Natural killer cell (primary cell): Measurements from ENCODE around the gene CHD1L. TPM values are rescaled to one million over a fixed set of nuclear protein-coding genes. Genes with fewer than 3 reads are reported as not detected.

Experiments used
- ATAC-seq, 3 donors: fragments of 150-1000 bp in 2 of 3; fragments of 200-7000 bp in 1 of 3; cut with Tn5 transposase; 1 replicate in 1 of 3; 2 replicates in 2 of 3; pipeline ENCODE4 v1.10.0; 2021; ENCODE audit warnings: mild to moderate bottlenecking in 2 of 3, moderate library complexity in 2 of 3
- DNase-seq, 2 donors: peaks; one replicate each; pipeline versions ENCODE4 v3.0.0 to v3.0.0-alpha.2; 2013 to 2021; ENCODE audit warnings: mixed read lengths in 1 of 2
- H3K27ac ChIP-seq: one replicate; pipeline ENCODE4 v1.5.1; 2013; ENCODE audit warnings: mild to moderate bottlenecking, low read length
- H3K27me3 ChIP-seq: one replicate; pipeline ENCODE4 v1.6.1; 2013; ENCODE audit warnings: low read length; ENCODE audit not compliant: control insufficient read depth, insufficient read depth
- H3K36me3 ChIP-seq: one replicate; pipeline ENCODE4 v1.6.1; 2013; ENCODE audit warnings: low read length; ENCODE audit not compliant: control insufficient read depth, insufficient read depth
- H3K4me1 ChIP-seq: one replicate; pipeline ENCODE4 v1.6.1; 2013; ENCODE audit warnings: low read length; ENCODE audit not compliant: control insufficient read depth, insufficient read depth
- H3K4me3 ChIP-seq: one replicate; pipeline ENCODE4 v1.5.1; 2013; ENCODE audit warnings: low read length
- H3K9me3 ChIP-seq: one replicate; pipeline ENCODE4 v1.6.1; 2013; ENCODE audit warnings: low read length; ENCODE audit not compliant: control insufficient read depth, insufficient read depth
- H3K27ac Mint-ChIP-seq, 2 donors: one replicate each; pipeline ENCODE4 v1.8.0; 2022; ENCODE audit warnings: mild to moderate bottlenecking in 2 of 2, mixed read lengths in 2 of 2, moderate library complexity in 1 of 2
- H3K27me3 Mint-ChIP-seq, 2 donors: one replicate each; pipeline ENCODE4 v1.8.0; 2022; ENCODE audit warnings: low read depth in 2 of 2, mixed read lengths in 2 of 2
- H3K36me3 Mint-ChIP-seq: one replicate; pipeline ENCODE4 v1.8.0; 2022; ENCODE audit warnings: mixed read lengths
- H3K4me1 Mint-ChIP-seq, 2 donors: one replicate each; pipeline ENCODE4 v1.8.0; 2022; ENCODE audit warnings: mixed read lengths in 2 of 2
- H3K4me3 Mint-ChIP-seq: one replicate; pipeline ENCODE4 v1.8.0; 2022; ENCODE audit warnings: mild to moderate bottlenecking, moderate library complexity, mixed read lengths
- H3K9me3 Mint-ChIP-seq, 2 donors: one replicate each; pipeline ENCODE4 v1.8.0; 2022; ENCODE audit warnings: mixed read lengths in 2 of 2
- WGBS: methylation state at CpG from one replicate; pipeline ENCODE4 v1.1.7; 2013; ENCODE audit warnings: missing lambda C conversion rate; ENCODE audit not compliant: insufficient coverage; 5-methylcytosine and 5-hydroxymethylcytosine counted together
- intact Hi-C: fragments of 100-400 bp; cut with micrococcal nuclease; formaldehyde crosslinking; loops from one replicate; pipeline ENCODE4 v1.14.2; 2022
- total RNA-seq, 4 donors: library from RNA; stranded (reverse); fragments of 120-200 nt in 1 of 4; gene quantifications; one replicate each; pipeline versions ENCODE4 v1.2.3 to v1.2.4, GENCODE V29; 2013 to 2022
- TF ChIP-seq, protein P1 (sequence below): fragments of 200-600 bp; IDR thresholded peaks from one replicate; pipeline ENCODE4 v1.8.0; 2022; ENCODE audit warnings: antibody characterized with exemption

CHD1L gene
- total RNA-seq, 3 donors from 2014 or later (not counting 1 experiment from before 2014, with no cell fraction given), result 35.8 to 45.7 (median 44.0) TPM

DNA sequence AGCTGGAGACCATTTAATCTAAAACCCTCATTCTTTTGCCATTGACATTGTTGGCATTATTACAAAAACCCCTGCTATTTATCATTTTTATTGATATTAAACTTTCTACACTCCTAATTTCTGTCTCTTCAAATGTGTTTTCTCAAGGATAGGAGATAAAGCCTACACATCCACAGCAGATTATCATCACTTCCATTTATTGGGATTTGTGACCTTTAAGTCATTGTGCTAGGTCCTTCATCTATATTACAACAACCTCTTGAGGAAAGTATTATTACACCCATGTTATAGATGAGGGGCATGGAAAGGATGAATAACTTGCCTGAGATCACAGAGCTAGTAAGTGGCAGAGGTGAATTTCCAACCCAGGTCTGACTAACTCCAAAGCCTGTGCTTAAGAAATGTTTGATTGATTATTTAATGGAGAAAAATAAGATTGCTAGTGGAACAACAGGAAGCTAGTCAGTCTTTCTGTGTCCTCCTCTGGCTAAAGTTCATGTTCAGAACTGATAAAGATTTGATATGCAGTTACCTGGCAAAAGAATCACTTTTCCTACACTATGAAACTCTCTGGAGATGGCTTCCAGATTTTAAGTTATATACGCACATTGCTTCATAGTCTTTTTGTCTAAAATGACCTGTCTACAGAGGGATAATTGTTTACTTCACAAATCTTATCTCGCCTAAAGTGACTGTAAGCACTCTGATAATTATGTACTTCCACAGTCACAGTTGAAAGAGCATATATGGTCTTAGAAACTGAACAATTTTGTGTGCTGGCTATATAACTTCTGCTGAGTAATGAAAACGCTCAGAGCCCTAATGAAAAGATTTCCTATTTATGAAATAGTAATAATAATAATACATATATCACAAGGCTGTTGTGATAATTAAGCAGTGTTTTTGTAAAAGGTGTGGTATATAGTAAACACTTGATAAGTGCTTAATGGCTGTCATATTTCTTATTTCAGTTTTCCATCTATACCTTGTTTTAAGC, 32.4 kb upstream of the CHD1L start:
- H3K9me3 Mint-ChIP-seq, result no peaks in the 10 kb centered on the region
- 86% methylated on average over 1 of the region's 3 CpGs for WGBS
- Histone ChIP-seq H3K27ac (no peak overlapping the region), H3K4me3 (no peak overlapping the region), H3K4me1 (no peaks in the 10 kb centered on the region), H3K36me3 (no peaks in the 10 kb centered on the region), H3K9me3 (no peaks in the 10 kb centered on the region), H3K27me3 (no peaks in the 10 kb centered on the region)
- ATAC-seq, result no peak
- TF ChIP-seq, protein P1, sequence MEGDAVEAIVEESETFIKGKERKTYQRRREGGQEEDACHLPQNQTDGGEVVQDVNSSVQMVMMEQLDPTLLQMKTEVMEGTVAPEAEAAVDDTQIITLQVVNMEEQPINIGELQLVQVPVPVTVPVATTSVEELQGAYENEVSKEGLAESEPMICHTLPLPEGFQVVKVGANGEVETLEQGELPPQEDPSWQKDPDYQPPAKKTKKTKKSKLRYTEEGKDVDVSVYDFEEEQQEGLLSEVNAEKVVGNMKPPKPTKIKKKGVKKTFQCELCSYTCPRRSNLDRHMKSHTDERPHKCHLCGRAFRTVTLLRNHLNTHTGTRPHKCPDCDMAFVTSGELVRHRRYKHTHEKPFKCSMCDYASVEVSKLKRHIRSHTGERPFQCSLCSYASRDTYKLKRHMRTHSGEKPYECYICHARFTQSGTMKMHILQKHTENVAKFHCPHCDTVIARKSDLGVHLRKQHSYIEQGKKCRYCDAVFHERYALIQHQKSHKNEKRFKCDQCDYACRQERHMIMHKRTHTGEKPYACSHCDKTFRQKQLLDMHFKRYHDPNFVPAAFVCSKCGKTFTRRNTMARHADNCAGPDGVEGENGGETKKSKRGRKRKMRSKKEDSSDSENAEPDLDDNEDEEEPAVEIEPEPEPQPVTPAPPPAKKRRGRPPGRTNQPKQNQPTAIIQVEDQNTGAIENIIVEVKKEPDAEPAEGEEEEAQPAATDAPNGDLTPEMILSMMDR, result no peak
- intact Hi-C loops, result no loop called here
- H3K27ac Mint-ChIP-seq, result no peak overlapping the region
- H3K27me3 Mint-ChIP-seq, result peaks cover 0 to 5% of the 10 kb centered on the region in 2 donors
- H3K4me3 Mint-ChIP-seq, result no peak overlapping the region
- DNase-seq, result no peak
- H3K36me3 Mint-ChIP-seq, result peaks cover 7% of the 10 kb centered on the region
- H3K4me1 Mint-ChIP-seq, result peaks cover 10 to 11% of the 10 kb centered on the region in 2 donors

DNA sequence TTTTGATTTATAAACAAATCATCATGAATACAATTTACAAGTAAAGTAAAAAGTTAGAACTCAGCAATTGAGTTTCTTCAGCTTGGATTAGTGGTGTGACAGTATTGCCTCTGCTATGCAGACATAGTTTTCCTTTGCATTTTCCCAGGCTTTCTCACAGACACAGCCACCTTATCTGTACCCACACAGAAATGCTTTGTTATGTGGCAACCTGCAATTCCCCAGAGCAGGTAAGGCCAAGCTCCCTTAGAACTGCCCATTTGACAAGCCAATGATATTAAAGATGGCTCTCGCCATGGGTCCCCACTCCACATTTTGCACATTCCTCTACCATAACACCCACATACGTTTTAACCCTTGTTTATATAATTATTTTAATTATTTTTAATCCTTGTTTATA, 31.5 kb upstream of the CHD1L start:
- Histone ChIP-seq H3K27me3 (no peaks in the 10 kb centered on the region), H3K4me3 (no peak overlapping the region), H3K9me3 (no peaks in the 10 kb centered on the region), H3K27ac (no peak overlapping the region), H3K36me3 (no peaks in the 10 kb centered on the region), H3K4me1 (no peaks in the 10 kb centered on the region)
- H3K4me3 Mint-ChIP-seq, result no peak overlapping the region
- DNase-seq, result no peak
- no peaks in the 10 kb centered on the region for H3K9me3 Mint-ChIP-seq
- H3K36me3 Mint-ChIP-seq, result peaks cover 10% of the 10 kb centered on the region
- peaks cover 10 to 11% of the 10 kb centered on the region in 2 donors for H3K4me1 Mint-ChIP-seq
- ATAC-seq, result no peak
- TF ChIP-seq, protein P1, result no peak
- 100% methylated on average over 1 of the region's 2 CpGs for WGBS
- H3K27me3 Mint-ChIP-seq, result peaks cover 0 to 5% of the 10 kb centered on the region in 2 donors
- H3K27ac Mint-ChIP-seq, result no peak overlapping the region
- intact Hi-C loops, result no loop called here

DNA sequence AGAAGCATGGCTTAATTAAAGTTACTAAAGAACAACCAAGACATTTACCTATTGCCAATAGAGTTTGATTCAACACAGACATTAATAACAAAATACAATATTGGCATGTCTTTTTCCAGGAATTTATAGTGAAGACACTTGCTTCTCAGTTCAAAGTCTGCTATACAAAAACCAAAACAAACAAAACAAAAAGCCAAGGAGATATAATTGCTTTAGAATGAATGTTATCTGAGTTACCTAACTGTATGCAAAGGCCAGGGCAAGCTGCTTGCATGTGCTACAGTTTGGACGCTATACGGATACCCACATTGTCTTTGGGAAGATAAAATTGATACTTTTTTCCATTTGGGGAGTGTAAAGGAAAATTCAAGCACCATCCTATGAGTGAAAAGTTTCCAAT, 30.9 kb upstream of the CHD1L start:
- no peaks in the 10 kb centered on the region for H3K27me3 ChIP-seq
- intact Hi-C loops, result no loop called here
- ATAC-seq (no peak), DNase-seq (no peak)
- peaks cover 0 to 5% of the 10 kb centered on the region in 2 donors for H3K27me3 Mint-ChIP-seq
- WGBS, result 100% methylated on average over 2 of the region's 2 CpGs
- no peak overlapping the region for H3K4me3 Mint-ChIP-seq
- no peak overlapping the region for H3K4me3 ChIP-seq
- no peaks in the 10 kb centered on the region for H3K36me3 ChIP-seq
- H3K27ac Mint-ChIP-seq, result no peak overlapping the region
- peaks cover 12% of the 10 kb centered on the region for H3K36me3 Mint-ChIP-seq
- no peaks in the 10 kb centered on the region for H3K9me3 Mint-ChIP-seq
- no peaks in the 10 kb centered on the region for H3K9me3 ChIP-seq
- TF ChIP-seq, protein P1, result no peak
- no peaks in the 10 kb centered on the region for H3K4me1 ChIP-seq
- no peak overlapping the region for H3K27ac ChIP-seq
- peaks cover 10 to 11% of the 10 kb centered on the region in 2 donors for H3K4me1 Mint-ChIP-seq
